Neural cell (in vitro differentiated cells): ENCODE data around the gene DUSP22. TPM values are rescaled to one million over a fixed set of nuclear protein-coding genes. Genes with fewer than 3 reads are reported as not detected.

Experiments
- H2AFZ ChIP-seq: fragments of 200-600, 300-800 bp; sonication (generic), shearing (Covaris generic); 2 replicates; pipeline ENCODE4 v1.6.0; 2014; ENCODE audit warnings: low read depth, mild to moderate bottlenecking, antibody characterized with exemption, low read length, moderate library complexity
- H3F3A ChIP-seq: fragments of 200-600 bp; shearing (Covaris generic); 2 replicates; pipeline ENCODE4 v1.6.1; 2016; ENCODE audit warnings: mild to moderate bottlenecking, moderate library complexity, mixed read lengths, antibody characterized with exemption, low read length; ENCODE audit not compliant: insufficient read depth, poor library complexity, severe bottlenecking
- H3K27ac ChIP-seq: fragments of 200-600, 300-800 bp; sonication (generic), shearing (Covaris generic); 2 replicates; pipeline ENCODE4 v1.5.1; 2014; ENCODE audit warnings: mild to moderate bottlenecking, low read length, moderate library complexity
- H3K27me3 ChIP-seq: fragments of 300-800, 200-600 bp; sonication (generic), shearing (Covaris generic); 2 replicates; pipeline ENCODE4 v1.6.0; 2014; ENCODE audit warnings: mild to moderate bottlenecking, low read depth, low read length, moderate library complexity; ENCODE audit not compliant: insufficient read depth
- H3K36me3 ChIP-seq: fragments of 300-800, 200-600 bp; sonication (generic), shearing (Covaris generic); 2 replicates; pipeline ENCODE4 v1.5.1; 2014; ENCODE audit warnings: mild to moderate bottlenecking, antibody characterized with exemption, low read length, moderate library complexity; ENCODE audit not compliant: insufficient read depth
- H3K4me2 ChIP-seq: fragments of 300-800, 200-600 bp; sonication (generic), shearing (Covaris generic); 2 replicates; pipeline ENCODE4 v1.6.0; 2014; ENCODE audit warnings: mild to moderate bottlenecking, low read length
- H3K4me3 ChIP-seq: fragments of 300-800, 200-600 bp; sonication (generic), shearing (Covaris generic); 2 replicates; pipeline ENCODE4 v1.5.1; 2014; ENCODE audit warnings: mild to moderate bottlenecking, low read length, moderate library complexity
- H3K79me2 ChIP-seq: fragments of 200-600 bp; shearing (Covaris generic); replicated peaks from 2 replicates; pipeline ENCODE4 v1.6.0; 2014; ENCODE audit warnings: mild to moderate bottlenecking, low read length, moderate library complexity; ENCODE audit not compliant: insufficient read depth
- H3K9ac ChIP-seq: fragments of 300-800, 200-600 bp; sonication (generic), shearing (Covaris generic); 2 replicates; pipeline ENCODE4 v1.6.1; 2016; ENCODE audit warnings: mild to moderate bottlenecking, low read length, mixed read lengths
- H3K9me2 ChIP-seq: fragments of 200-600 bp; shearing (Covaris generic); 2 replicates; pipeline ENCODE4 v1.6.1; 2016; ENCODE audit warnings: mild to moderate bottlenecking, low read length, mixed read lengths; ENCODE audit not compliant: insufficient read depth
- H3K9me3 ChIP-seq: fragments of 200-600, 300-800 bp; sonication (generic), shearing (Covaris generic); 2 replicates; pipeline ENCODE4 v1.6.1; 2016; ENCODE audit warnings: mild to moderate bottlenecking, mixed run types, low read length, moderate library complexity, mixed read lengths
- H4K20me1 ChIP-seq: fragments of 200-600 bp; shearing (Covaris generic); 2 replicates; pipeline ENCODE4 v1.6.1; 2016; ENCODE audit warnings: mild to moderate bottlenecking, mixed run types; ENCODE audit not compliant: insufficient read depth
- CTCF ChIP-seq: fragments of 450-650 bp; IDR thresholded peaks from 2 replicates; pipeline ENCODE4 v1.5.1; 2014; ENCODE audit warnings: antibody characterized with exemption, mild to moderate bottlenecking, moderate library complexity; ENCODE audit not compliant: poor library complexity, severe bottlenecking
- EP300 ChIP-seq: fragments of 450-650 bp; conservative IDR thresholded peaks from 2 replicates; pipeline ENCODE4 v1.6.1; 2014; ENCODE audit warnings: antibody characterized with exemption, mild to moderate bottlenecking, moderate library complexity; ENCODE audit not compliant: poor library complexity, severe bottlenecking
- EZH2 ChIP-seq: fragments of 200-600, 300-800 bp; shearing (Covaris generic), sonication (generic); IDR thresholded peaks from 2 replicates; pipeline ENCODE4 v1.6.1; 2014; ENCODE audit warnings: antibody characterized with exemption, low read length, borderline replicate concordance, mild to moderate bottlenecking; ENCODE audit not compliant: insufficient read depth, poor library complexity, severe bottlenecking
- POLR2AphosphoS5 ChIP-seq: IDR thresholded peaks from 2 replicates; pipeline ENCODE4 v1.6.1; 2012
- RAD21 ChIP-seq: fragments of 450-650 bp; conservative IDR thresholded peaks from 2 replicates; pipeline ENCODE4 v1.6.1; 2014; ENCODE audit warnings: antibody characterized with exemption, mild to moderate bottlenecking, moderate library complexity
- REST ChIP-seq: IDR thresholded peaks from 2 replicates; pipeline ENCODE4 v1.6.1; 2012; ENCODE audit warnings: borderline replicate concordance
- SMC3 ChIP-seq: fragments of 450-650 bp; conservative IDR thresholded peaks from 2 replicates; pipeline ENCODE4 v1.6.1; 2014; ENCODE audit warnings: antibody characterized with exemption, mild to moderate bottlenecking, moderate library complexity; ENCODE audit not compliant: poor library complexity
- TAF1 ChIP-seq: IDR thresholded peaks from 2 replicates; pipeline ENCODE4 v1.6.1; 2012; ENCODE audit warnings: low read depth
- polyA plus RNA-seq: library from polyadenylated mRNA; depleted of rRNA; stranded (reverse); fragments of >200 nt; gene quantifications from 2 replicates; pipeline ENCODE4 v1.2.3, GENCODE V29; 2014

DUSP22 gene
- polyA plus RNA-seq, 1 donor from 2014 or later: 24.9 TPM

GRCh38 chr6:361411-362132 lies 69.3 kb downstream of the DUSP22 start:
- H3K79me2 ChIP-seq: no peaks in the 10 kb centered on the region
- H3K9ac ChIP-seq: no peak overlapping the region
- no peak overlapping the region for H2AFZ ChIP-seq
- H3K27me3 ChIP-seq: no peaks in the 10 kb centered on the region
- peaks cover 7% of the 10 kb centered on the region for H3K9me3 ChIP-seq
- TF ChIP-seq CTCF: no peak
- no peak for TF ChIP-seq EZH2
- no peak for TF ChIP-seq TAF1
- TF ChIP-seq EP300: no peak
- TF ChIP-seq RAD21: no peak
- TF ChIP-seq SMC3: no peak
- TF ChIP-seq POLR2AphosphoS5: no peak
- no peak for TF ChIP-seq REST
- H3K27ac ChIP-seq: no peak overlapping the region
- no peaks in the 10 kb centered on the region for H3K36me3 ChIP-seq
- no peak overlapping the region for H3K4me2 ChIP-seq
- no peaks in the 10 kb centered on the region for H3K9me2 ChIP-seq
- no peaks in the 10 kb centered on the region for H4K20me1 ChIP-seq
- no peaks in the 10 kb centered on the region for H3F3A ChIP-seq
- no peak overlapping the region for H3K4me3 ChIP-seq

DNA sequence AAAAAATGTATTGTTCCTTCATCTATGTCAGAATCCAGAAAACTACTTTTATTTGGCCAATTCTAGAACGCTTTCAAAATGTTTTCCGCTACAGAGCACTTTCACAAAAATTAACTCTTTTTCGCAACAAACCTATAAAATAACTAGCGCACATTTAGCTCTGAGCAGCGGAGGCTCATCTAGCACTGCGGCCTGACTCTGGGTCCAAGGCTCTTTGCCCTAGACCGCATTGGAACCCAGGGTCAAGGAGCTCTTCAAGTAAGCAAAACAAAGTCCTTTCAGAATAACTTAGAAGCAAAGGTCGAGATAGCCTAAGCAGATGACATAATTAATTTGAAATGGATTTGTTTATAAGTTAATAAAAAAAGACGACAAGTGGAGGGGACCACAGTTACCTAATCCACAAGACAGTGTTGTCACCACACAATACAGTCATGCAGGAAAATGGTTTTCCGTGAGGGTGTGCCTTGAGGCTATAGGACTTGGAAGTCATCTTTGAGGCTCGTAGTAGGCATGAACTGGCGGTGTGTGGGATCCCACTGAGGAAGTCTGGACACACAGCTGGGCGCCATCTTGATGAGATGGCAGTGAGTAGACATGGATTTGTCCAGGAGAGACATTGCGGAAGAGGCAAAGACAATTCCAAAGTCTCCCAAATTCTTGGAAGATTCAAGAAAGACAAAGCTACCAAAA lies 70.1 kb downstream of the DUSP22 start:
- Histone ChIP-seq H3K9ac (no peak overlapping the region), H3K4me3 (no peak overlapping the region), H3K9me2 (no peaks in the 10 kb centered on the region), H3F3A (no peaks in the 10 kb centered on the region), H4K20me1 (no peaks in the 10 kb centered on the region), H2AFZ (no peak overlapping the region), H3K9me3 (peaks cover 14% of the 10 kb centered on the region), H3K36me3 (no peaks in the 10 kb centered on the region), H3K27me3 (no peaks in the 10 kb centered on the region), H3K4me2 (no peak overlapping the region), H3K27ac (no peak overlapping the region), H3K79me2 (no peaks in the 10 kb centered on the region)
- TF ChIP-seq CTCF: no peak
- TF ChIP-seq POLR2AphosphoS5: no peak
